HG03520 (cell line): ENCODE data around the gene TIMM50.
"Not testable (repeated sequence)": the region's sequence is repeated elsewhere in the genome, so short reads cannot be mapped to it uniquely, and the experiment has no call there.

ENCODE experiments used
- ATAC-seq: cut with Tn5 transposase; IDR thresholded peaks from one replicate; pipeline ENCODE4 v1.9.1; 2021; ENCODE audit warnings: mild to moderate bottlenecking, moderate library complexity; ENCODE audit not compliant: unreplicated experiment

The TIMM50 gene

GRCh38 chr19:39480337-39481228 is at the start of gene TIMM50:
Gene TIMM50, plus strand, starts transcription at chr19:39480838. Its CDS starts 16 bp downstream, at chr19:39480854.
- ATAC-seq: peak; percentile 84

- ATAC-seq: no peak
Measured at GRCh38 chr19:39432677-39433025, 48.0 kb upstream of the TIMM50 start.

GRCh38 chr19:39433480-39434079 is 47.1 kb upstream of the TIMM50 start:
- ATAC-seq: no peak

- ATAC-seq: no peak
Measured at GRCh38 chr19:39434123-39435076, 46.2 kb upstream of the TIMM50 start.

- ATAC-seq: peak; percentile 72
Measured at GRCh38 chr19:39435499-39436349, 44.9 kb upstream of the TIMM50 start, which contains the start of gene RPS16. Gene RPS16, minus strand, starts transcription at chr19:39435949. Its CDS starts 54 bp downstream, at chr19:39435895.

GRCh38 chr19:39436350-39436716 is 44.3 kb upstream of the TIMM50 start:
- ATAC-seq: no peak

GRCh38 chr19:39438270-39438934 is 42.2 kb upstream of the TIMM50 start:
- ATAC-seq: no peak

GRCh38 chr19:39444598-39445195 is 35.9 kb upstream of the TIMM50 start:
- no peak for ATAC-seq

GRCh38 chr19:39445196-39446111 is 35.2 kb upstream of the TIMM50 start, which contains the start of gene SUPT5H:
Gene SUPT5H, plus strand, starts transcription at chr19:39445582. Its CDS starts 309 bp downstream, at chr19:39445891.
- ATAC-seq: peak; percentile 83

GRCh38 chr19:39446365-39447084 is 34.1 kb upstream of the TIMM50 start:
- ATAC-seq: no peak

GRCh38 chr19:39448271-39448670 is 32.4 kb upstream of the TIMM50 start:
- no peak for ATAC-seq

GRCh38 chr19:39449116-39449797 is 31.4 kb upstream of the TIMM50 start:
- ATAC-seq: no peak

- not testable (repeated sequence) for ATAC-seq
Measured at GRCh38 chr19:39451257-39451656, 29.4 kb upstream of the TIMM50 start.

GRCh38 chr19:39463403-39463802 is 17.2 kb upstream of the TIMM50 start:
- no peak for ATAC-seq

- no peak for ATAC-seq
Measured at GRCh38 chr19:39465956-39466747, 14.5 kb upstream of the TIMM50 start.

GRCh38 chr19:39467941-39468340 is 12.7 kb upstream of the TIMM50 start:
- ATAC-seq: no peak
